Lower leg skin (tissue), 4 donors: ENCODE results near the gene FIZ1. TPM values are rescaled to one million over a fixed set of nuclear protein-coding genes. Genes with fewer than 3 reads are reported as not detected.
A peak's percentile ranks its signal among the peaks of the same experiment; 100 is the strongest.

Experiments
- DNase-seq, 2 donors: peaks; one replicate each; pipeline ENCODE4 v3.0.0-alpha.2; 2019; ENCODE audit warnings: low spot score in 2 of 2
- H3K4me3 ChIP-seq: fragments of 200-600 bp; sonication (generic); 2 replicates; pipeline ENCODE4 v1.5.1; 2017; ENCODE audit warnings: mild to moderate bottlenecking, low read depth; ENCODE audit not compliant: poor library complexity, severe bottlenecking
- CTCF ChIP-seq, 3 donors: fragments of 450-650 bp; IDR thresholded peaks; one replicate each; pipeline ENCODE4 v1.5.1; 2016; ENCODE audit warnings: antibody characterized with exemption in 3 of 3, mild to moderate bottlenecking in 3 of 3, moderate library complexity in 2 of 3
- POLR2A ChIP-seq, 2 donors: fragments of 450-650 bp; IDR thresholded peaks; one replicate each; pipeline ENCODE4 v1.6.1; 2016 to 2017; ENCODE audit warnings: antibody characterized with exemption in 2 of 2, mild to moderate bottlenecking in 1 of 2, moderate library complexity in 1 of 2
- WGBS, 2 donors: methylation state at CpG; one replicate each; pipeline ENCODE4 v1.1.5; 2018; 5-methylcytosine and 5-hydroxymethylcytosine counted together
- intact Hi-C: fragments of 100-400 bp; cut with DNase I; formaldehyde crosslinking; loops from one replicate; pipeline ENCODE4 v1.15.0; 2023; ENCODE audit warnings: low total_unique reads
- total RNA-seq, 4 donors: library from RNA; depleted of rRNA; stranded (reverse); fragments of >200 nt; gene quantifications; one replicate each; pipeline ENCODE4 v1.1.0, GENCODE V29; 2016

Gene FIZ1
- total RNA-seq, 4 donors from 2014 or later, result 5.9 to 14.3 (median 7.7) TPM

DNA sequence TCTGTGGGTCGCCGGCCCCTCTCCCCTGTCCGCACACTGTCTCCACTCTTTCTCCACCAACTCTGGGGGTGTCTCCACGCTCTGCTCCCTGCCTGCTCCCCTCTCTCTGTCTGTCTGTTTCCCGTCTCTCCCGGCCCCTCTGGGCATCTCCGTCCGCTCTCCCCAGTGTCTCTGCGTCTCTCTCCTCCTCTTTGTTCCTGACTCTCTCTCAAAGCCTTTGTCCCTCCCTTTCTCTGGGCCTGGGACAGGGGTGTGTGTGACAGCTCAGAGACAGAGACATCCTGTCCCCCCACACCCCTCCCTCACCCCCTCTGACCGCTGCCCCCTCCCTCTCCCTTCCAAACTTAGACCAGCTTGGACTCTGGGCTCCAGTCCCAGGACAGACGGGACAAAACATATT is 53.3 kb downstream of the FIZ1 start:
- DNase-seq, result no peak
- intact Hi-C loops, result no loop called here
- WGBS, 2 donors, result 52 to 59% methylated on average over 10 to 11 of the region's 11 CpGs
- TF ChIP-seq POLR2A (IDR thresholded peaks at IDR 0.05), result no peak
- TF ChIP-seq CTCF (IDR thresholded peaks at IDR 0.05), result no peak
- no peak overlapping the region for H3K4me3 ChIP-seq

DNA sequence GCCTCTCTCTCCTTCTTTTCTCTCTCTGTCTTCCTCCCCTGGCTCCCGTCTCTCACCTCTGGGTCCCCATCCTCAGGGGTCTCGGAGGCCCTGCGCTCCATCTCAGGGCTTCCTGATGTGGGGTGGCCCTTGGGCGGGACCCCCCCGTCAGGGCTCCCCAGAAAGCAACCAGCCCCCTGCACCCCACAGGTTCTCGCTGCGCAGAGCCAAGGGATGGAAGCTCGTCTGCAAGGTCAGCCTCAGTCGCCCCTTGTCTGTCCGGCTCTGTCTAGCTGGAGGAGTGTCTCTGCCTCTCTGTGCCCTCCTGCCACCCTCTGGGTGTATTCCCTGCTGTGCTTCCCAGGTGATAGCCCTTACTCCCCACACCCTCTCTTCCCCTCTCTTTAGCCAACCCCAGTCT is 53.9 kb downstream of the FIZ1 start, which contains the start of gene SBK3:
TSS of gene SBK3 (minus strand) at position 101 of the 400 bp plus-strand sequence. CDS start at position 101, 0 bp downstream.
- 77 to 83% methylated on average over 10 of the region's 10 CpGs for WGBS, 2 donors
- H3K4me3 ChIP-seq, result no peak within 1 kb of the TSS
- DNase-seq, result no peak
- intact Hi-C loops, result no loop called here
- TF ChIP-seq POLR2A (IDR thresholded peaks at IDR 0.05), result no peak
- TF ChIP-seq CTCF (IDR thresholded peaks at IDR 0.05), result no peak

- intact Hi-C loops, result no loop called here
- no peak for DNase-seq
- H3K4me3 ChIP-seq, result no peak overlapping the region
- peak in 1 of 3 donors; percentile 6 for TF ChIP-seq CTCF (IDR thresholded peaks at IDR 0.05)
- no peak for TF ChIP-seq POLR2A (IDR thresholded peaks at IDR 0.05)
- WGBS, 2 donors, result 57 to 65% methylated on average over 13 to 23 of the region's 23 CpGs
Measured at GRCh38 chr19:55544776-55545439, 54.4 kb downstream of the FIZ1 start.

DNA sequence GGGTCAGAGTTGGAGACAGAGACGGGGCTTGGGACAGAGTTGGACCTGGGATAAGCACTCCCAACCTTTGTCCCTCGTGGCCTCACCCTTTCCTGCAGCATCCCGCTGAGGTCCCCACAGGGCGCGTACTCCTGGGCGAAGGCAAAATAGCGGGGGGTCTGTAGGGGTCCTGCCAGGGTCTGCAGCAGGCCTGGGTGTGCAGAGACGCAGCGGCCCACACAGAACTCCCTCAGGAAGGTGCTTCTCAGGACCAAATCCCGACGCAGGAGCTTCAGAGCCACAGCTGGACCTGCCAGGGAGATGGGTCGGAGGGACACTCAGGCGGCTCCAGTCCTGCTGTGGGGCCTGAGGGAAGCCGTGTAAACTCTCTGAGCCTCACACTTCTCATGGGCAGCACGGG is 55.3 kb downstream of the FIZ1 start:
- no peak for DNase-seq
- no peak overlapping the region for H3K4me3 ChIP-seq
- intact Hi-C loops, result no loop called here
- 81 to 85% methylated on average over 11 to 15 of the region's 15 CpGs for WGBS, 2 donors
- TF ChIP-seq POLR2A (IDR thresholded peaks at IDR 0.05), result no peak
- no peak for TF ChIP-seq CTCF (IDR thresholded peaks at IDR 0.05)

- no peak overlapping the region for H3K4me3 ChIP-seq
- no peak for TF ChIP-seq POLR2A (IDR thresholded peaks at IDR 0.05)
- no peak for TF ChIP-seq CTCF (IDR thresholded peaks at IDR 0.05)
- DNase-seq, result no peak
- intact Hi-C loops, result no loop called here
- WGBS, 2 donors, result 79 to 83% methylated on average over 5 of the region's 5 CpGs
Measured at GRCh38 chr19:55543567-55543966, 55.8 kb downstream of the FIZ1 start.
